GM08714 (cell line): Measurements from ENCODE around the gene STC2.
"Not testable (repeated sequence)": the region's sequence is repeated elsewhere in the genome, so short reads cannot be mapped to it uniquely, and the experiment has no call there.

Experiments
- H3K4me3 ChIP-seq: fragments of 200-500 bp; sonication (Bioruptor generic); 2 replicates; pipeline ENCODE4 v1.5.1; 2014; ENCODE audit warnings: mild to moderate bottlenecking, low read length, inconsistent platforms
- ZNF274 ChIP-seq: IDR thresholded peaks from 2 replicates; pipeline ENCODE4 v1.6.1; 2012; ENCODE audit warnings: mild to moderate bottlenecking, low read depth, low read length

The STC2 gene, protein sequence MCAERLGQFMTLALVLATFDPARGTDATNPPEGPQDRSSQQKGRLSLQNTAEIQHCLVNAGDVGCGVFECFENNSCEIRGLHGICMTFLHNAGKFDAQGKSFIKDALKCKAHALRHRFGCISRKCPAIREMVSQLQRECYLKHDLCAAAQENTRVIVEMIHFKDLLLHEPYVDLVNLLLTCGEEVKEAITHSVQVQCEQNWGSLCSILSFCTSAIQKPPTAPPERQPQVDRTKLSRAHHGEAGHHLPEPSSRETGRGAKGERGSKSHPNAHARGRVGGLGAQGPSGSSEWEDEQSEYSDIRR

DNA sequence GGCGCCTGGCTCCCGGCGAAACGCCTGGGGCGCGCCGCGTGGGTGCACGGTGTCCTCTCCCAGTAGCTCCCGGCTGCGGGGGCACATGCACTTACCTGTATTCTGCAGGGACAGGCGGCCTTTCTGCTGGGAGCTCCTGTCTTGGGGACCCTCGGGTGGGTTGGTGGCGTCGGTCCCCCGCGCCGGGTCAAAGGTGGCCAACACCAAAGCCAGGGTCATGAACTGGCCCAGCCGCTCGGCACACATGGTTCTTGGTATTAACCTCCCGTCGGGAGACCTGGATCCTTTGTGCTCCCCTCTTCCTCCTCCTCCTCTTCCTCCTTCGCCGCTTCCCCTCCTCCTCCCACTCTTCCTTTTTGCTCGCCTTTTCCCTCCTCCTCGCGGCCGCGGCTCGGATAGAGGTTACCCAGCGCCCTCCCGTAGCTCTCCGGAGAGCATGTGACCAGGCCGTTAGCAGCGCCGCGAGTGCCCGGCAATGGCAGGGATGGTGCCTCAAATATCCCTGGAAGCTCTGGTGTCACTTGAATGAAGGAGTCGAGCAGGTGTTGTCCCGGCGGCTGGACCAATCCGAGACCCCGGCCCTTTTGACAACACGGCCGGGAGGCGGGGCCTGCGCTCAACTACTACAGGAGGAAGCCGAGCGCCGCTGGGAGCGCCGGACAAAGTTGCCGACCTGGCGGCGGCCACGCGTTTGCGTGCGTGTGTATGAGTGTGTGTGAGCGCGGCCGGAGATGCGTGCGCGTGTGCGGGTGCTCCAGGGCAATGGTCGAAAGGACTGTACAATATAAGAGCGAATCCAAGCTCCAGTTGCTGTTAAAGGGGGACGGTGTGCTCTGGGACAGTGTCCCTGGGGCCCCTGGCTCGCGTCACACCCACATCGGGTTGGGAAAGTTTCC is at the start of gene STC2:
TSS of gene STC2 (minus strand) at position 467 of the 896 bp plus-strand sequence. CDS start at position 246, 221 bp downstream.
- peak within 1 kb of the TSS; percentile 60; the same call in 1 of the 2 replicates for H3K4me3 ChIP-seq
- TF ChIP-seq ZNF274: no peak

DNA sequence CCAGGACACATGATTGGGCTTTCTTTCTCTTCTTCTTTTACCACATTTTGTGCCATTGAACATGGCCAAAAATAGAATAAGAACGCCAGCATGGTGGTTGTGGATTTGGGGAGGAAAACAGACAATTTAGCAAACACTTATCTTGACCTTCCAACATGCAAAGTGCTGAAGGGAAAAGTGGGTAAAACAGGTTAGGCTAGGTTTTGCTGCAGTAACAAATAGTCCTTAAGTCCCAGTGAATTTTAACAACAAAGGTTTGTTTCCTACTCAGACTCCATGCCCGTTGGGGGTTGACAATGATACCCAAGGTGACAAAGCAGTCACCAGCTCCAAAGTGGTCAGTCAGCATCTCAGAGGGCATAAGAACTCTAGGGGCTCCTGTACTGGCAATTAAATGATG is 43.2 kb upstream of the STC2 start:
- TF ChIP-seq ZNF274: no peak
- no peak overlapping the region for H3K4me3 ChIP-seq

DNA sequence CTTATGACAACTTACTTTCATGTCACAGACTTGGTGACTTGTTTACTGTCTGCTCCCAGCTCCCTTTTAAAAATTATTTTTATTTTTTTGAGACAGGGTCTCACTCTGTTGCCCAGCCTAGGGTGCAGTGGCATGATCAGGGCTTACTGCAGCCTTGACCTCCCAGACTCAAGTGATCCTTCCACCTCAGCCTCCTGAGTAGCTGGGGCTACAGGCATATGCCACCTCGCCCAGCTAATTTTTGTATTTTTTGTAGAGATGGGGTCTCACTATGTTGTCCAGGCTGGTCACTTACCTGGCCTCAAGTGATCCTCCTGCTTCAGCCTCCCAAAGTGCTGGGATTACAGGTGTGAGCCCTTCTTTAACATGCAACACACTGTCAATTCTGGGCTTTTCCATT is 35.2 kb upstream of the STC2 start:
- not testable (repeated sequence) for H3K4me3 ChIP-seq

DNA sequence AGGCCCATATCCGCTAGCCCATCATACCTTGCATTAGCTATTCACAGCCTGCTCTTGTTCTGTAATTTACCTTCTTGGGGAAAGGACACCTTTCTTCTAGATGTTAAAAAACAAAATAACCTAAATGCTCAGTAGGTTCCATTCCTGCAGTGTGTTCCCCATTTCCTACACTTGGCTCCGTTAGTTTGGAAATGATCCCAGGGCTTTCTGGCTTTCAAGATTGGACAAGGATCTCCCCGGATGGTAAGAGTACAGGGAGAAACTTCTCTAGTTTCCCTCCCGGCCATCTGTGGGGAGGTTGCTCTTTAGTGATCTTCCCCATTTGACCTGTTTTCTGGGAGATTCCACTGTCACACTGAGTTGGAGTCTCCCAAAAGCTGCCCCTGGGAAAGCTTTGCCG is 27.3 kb upstream of the STC2 start:
- no peak overlapping the region for H3K4me3 ChIP-seq
- no peak for TF ChIP-seq ZNF274

DNA sequence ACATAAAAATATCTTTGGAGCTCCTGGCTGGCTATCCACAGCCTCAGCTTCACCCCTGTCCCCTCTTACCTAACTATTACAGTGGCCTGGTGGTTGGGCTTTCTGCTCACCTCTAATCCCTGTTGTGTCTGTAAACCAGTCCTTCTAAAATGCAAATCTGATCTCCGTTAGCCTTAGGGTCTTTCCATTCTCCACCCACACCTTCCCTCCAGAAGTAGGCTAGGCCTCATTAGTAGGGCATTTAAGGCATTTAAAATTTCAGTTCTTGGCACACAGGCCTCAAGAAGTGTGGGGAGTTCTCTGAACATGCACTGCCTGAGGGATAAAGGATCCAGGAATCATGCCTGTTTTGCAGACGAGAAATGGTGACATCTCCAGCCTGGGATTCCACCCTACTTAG is 26.4 kb upstream of the STC2 start:
- H3K4me3 ChIP-seq: no peak overlapping the region
- no peak for TF ChIP-seq ZNF274

DNA sequence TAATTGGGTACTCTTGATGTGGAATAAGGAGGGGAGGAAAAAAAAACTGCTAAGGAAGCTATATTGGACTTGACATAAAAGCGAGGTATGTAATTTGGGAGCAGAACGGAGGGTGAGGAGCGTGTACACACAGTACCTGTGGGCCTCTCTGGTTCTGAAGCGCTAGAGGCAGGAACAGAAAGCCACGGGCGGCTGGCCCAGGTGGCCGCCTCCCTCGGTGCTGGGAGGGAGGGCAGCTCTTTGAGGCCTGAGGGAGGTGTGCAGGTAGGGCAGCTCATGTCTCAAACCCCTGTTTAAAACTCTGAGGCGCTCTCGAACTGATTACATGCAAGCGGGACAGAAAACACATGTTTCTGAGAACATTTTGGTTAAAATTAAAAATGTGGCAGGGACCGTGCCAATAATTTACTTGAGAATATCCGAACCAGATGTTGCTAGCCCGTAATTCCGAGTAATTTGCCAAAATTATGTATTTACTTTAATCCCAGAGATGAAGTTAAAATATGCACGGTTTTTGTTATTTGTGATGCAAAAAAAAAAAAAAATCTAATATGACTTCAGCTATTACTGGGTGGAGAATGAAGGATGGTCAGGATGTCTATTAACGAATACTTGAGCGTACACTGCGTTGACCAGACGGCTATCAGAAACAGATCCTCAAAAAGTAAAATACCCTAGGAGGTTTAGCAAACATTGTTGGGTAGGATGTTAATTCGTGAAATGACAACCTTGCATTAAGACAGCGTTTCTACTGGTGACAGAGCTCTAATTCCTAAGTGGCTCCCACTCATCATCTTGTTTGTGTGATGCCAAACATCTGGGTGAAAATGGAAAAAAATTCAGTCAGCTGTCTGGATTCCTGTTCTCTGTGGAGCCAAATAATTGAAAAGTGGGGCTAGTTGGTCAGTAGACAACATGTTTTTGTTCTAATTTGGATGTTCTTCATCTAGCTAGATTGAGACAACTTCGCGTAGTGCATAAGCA is 24.4 kb upstream of the STC2 start:
- no peak overlapping the region for H3K4me3 ChIP-seq
- TF ChIP-seq ZNF274: no peak

DNA sequence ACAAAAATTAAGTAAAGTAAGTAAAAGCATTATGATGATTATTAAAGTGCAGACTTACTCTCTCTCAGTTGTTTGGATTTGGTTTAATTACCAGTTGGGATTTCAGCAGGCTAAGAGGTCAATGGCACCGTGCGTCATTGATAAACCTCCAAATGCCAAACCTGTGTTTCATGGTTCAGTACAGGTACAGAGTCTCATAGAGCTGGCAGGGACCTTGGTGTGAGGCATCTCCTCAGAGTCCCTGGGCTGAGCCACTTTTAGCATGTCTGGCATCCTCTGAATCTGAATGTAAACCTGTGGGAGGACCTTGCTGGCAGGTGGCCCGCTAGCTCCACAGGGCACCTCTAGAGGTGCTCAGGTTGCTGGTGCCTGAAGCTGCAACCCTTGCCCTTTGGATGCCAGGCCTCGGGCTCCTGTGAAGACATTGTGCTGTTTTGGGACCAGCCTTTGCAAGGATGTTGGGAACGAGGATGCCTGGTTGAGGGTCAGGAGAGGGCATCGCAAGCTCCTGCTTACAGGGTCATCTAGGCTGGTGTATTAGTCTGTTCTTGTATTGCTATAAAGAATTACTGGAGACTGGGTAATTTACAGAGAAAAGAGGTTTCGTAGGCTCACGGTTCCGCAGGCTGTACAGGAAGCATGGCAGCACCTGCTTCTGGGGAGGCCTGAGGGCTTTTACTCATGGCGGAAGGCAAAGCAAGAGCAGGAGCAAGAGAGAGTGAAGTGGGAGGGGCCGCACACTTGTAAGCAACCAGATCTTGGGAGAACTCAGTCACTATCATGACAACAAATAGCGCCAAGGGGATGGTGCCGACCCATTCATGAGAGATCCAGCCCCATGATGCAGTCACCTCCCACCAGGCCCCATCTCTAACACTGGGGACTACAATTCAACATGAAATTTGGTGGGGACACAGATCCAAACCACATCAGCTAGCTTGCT is 14.9 kb upstream of the STC2 start:
- no peak overlapping the region for H3K4me3 ChIP-seq
- TF ChIP-seq ZNF274: no peak

DNA sequence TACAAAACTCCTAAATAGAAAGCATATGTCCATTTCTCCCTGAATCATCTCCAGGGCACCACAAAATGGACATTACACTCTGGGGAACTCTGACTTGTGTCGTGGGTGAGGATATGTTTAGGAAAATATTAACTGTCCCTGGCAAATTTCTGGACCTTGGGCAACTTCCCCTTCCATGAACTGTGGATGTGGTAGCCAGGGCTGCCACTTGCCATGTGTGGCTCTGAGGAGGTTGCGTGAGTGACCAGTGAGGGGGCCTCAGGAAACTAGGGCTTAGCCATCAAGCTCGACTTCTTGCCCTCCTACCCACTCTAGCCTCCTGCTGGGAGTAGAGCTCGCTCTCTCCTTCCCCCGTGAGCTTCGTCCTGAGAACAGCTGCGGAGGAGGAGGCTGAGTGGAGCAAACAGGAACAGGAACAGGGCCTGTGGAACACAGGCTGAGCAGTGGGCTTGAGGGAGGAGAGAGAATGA is 13.8 kb upstream of the STC2 start:
- TF ChIP-seq ZNF274: no peak
- H3K4me3 ChIP-seq: no peak overlapping the region

DNA sequence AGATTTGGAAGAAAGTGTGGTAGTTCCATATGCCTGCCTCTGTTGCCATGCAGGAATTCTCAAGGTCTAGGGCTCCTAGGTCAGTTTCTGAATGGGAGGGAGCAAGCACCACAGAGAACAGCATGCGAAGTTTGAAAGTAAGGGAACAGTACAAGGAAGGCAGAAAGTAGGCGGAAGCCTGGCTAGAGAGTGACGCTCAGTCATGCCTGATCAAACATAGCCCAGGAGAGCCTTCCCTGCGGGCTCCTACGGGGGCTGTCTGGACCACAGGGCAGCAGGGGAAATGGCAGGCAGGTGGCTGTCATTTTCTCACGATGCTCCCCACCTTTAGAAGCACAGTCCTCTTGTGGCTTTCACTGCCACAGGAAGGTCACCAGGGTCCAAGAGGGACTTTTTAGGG is 12.8 kb upstream of the STC2 start:
- no peak overlapping the region for H3K4me3 ChIP-seq
- no peak for TF ChIP-seq ZNF274

DNA sequence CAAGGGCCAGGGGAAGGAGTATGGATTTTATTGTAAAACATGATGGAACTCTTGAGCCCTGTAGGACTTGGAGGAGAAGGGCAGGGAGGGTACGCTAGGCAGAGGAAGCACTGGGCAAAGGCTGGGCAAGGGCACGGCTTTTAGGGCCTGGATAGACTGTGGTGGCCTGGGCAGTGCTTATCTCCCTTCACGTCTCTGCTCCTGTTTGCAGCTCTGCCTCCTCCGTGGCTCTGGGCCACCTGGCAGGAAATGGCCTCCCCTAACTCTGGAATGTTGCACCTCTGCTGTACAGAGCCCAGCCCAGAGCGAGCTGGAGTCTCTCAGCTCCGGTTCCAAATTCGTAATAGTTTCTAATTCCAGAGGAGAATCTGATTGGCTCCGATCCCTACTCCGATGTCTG is 12.2 kb upstream of the STC2 start:
- TF ChIP-seq ZNF274: no peak
- no peak overlapping the region for H3K4me3 ChIP-seq

DNA sequence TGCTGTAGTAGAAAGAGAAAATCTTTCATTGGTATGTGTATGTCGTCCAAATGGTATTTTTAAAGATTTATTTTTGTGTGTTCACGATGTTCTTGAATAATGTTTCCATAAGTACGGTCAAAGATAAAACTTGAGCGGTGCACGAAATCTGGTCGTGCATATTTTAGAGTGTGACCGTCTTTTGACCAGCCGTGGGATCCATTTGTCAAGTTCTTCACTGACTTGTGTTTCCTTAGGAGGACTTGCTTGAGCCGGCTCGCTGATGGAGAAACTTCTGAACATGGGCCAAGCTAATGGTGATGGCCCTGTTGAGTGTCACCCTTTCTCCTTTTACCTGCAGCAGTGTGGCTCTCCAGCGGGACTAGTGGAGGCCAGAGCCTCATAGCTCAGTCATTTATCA is 11.1 kb upstream of the STC2 start:
- TF ChIP-seq ZNF274: no peak
- H3K4me3 ChIP-seq: no peak overlapping the region

DNA sequence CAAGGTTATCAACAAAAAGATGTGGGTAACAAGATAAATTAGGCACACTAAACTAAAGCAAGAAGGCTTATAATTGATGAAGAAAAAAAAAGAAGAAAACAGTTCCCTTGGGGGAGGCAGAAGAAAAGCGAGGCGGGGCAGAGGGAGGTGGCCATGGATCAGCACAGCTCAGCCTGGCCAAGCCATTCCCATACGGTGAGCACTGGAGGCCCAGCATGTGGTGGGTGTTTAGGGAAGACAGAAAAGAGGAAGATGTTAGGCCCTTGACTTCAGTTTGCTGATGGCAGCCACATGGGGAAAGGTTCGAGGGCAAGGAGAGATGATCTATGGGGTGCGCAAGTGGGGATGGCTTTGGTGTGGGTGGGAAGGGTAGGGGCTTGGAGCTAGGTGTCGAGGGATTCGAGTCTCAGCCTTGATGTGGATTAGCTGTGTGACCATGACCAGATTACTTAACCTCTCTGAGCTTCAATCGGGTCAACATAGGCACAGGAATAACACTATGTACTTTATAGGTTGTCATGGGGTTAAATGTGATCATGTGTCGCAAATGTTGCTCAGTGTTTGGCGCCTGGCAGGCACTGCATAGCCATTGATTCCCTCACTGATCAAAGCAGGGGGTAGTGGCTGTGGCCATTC is 10.3 kb upstream of the STC2 start:
- TF ChIP-seq ZNF274: no peak
- no peak overlapping the region for H3K4me3 ChIP-seq
